IPS-NIHi11 (cell line): ENCODE data around the gene PRRG4.
"Not testable (repeated sequence)": the region's sequence is repeated elsewhere in the genome, so short reads cannot be mapped to it uniquely, and the experiment has no call there.

ENCODE experiments used
- DNase-seq: peaks from one replicate; pipeline ENCODE4 v3.0.0; 2012; ENCODE audit warnings: mixed read lengths, low spot score

Gene PRRG4

GRCh38 chr11:32829680-32830412 lies at the start of gene PRRG4:
TSS of gene PRRG4 (plus strand) at chr11:32829927. CDS start at chr11:32830530, 603 bp downstream.
- DNase-seq, result peak; percentile 85

GRCh38 chr11:32780839-32781238 lies 48.9 kb upstream of the PRRG4 start:
- not testable (repeated sequence) for DNase-seq

GRCh38 chr11:32781721-32782120 lies 48.0 kb upstream of the PRRG4 start:
- DNase-seq, result no peak

GRCh38 chr11:32785262-32785661 lies 44.5 kb upstream of the PRRG4 start:
- no peak for DNase-seq

- no peak for DNase-seq
Observed at GRCh38 chr11:32786811-32787210, 42.9 kb upstream of the PRRG4 start.

GRCh38 chr11:32790916-32791315 lies 38.8 kb upstream of the PRRG4 start:
- DNase-seq, result no peak

- no peak for DNase-seq
Observed at GRCh38 chr11:32792111-32792947, 37.4 kb upstream of the PRRG4 start.

- peak; percentile 51 for DNase-seq
Observed at GRCh38 chr11:32792948-32793475, 36.7 kb upstream of the PRRG4 start.

- no peak for DNase-seq
Observed at GRCh38 chr11:32794439-32794838, 35.3 kb upstream of the PRRG4 start, which contains the start of gene CCDC73. TSS of gene CCDC73 (minus strand) at chr11:32794662. CDS start at chr11:32760243, 34,419 bp downstream.

GRCh38 chr11:32796425-32796824 lies 33.3 kb upstream of the PRRG4 start:
- no peak for DNase-seq

GRCh38 chr11:32809313-32809712 lies 20.4 kb upstream of the PRRG4 start:
- DNase-seq, result peak; percentile 82

- DNase-seq, result no peak
Observed at GRCh38 chr11:32817181-32817851, 12.4 kb upstream of the PRRG4 start.

- no peak for DNase-seq
Observed at GRCh38 chr11:32817852-32818183, 11.9 kb upstream of the PRRG4 start.

GRCh38 chr11:32819187-32819586 lies 10.5 kb upstream of the PRRG4 start:
- DNase-seq, result no peak

GRCh38 chr11:32820497-32820896 lies 9.2 kb upstream of the PRRG4 start:
- no peak for DNase-seq

- DNase-seq, result no peak
Observed at GRCh38 chr11:32821517-32821916, 8.2 kb upstream of the PRRG4 start.

GRCh38 chr11:32821917-32822560 lies 7.7 kb upstream of the PRRG4 start:
- no peak for DNase-seq

GRCh38 chr11:32823617-32824016 lies 6.1 kb upstream of the PRRG4 start:
- DNase-seq, result not testable (repeated sequence)

- DNase-seq, result no peak
Observed at GRCh38 chr11:32826113-32826512, 3.6 kb upstream of the PRRG4 start.

GRCh38 chr11:32827276-32827675 lies 2.5 kb upstream of the PRRG4 start:
- no peak for DNase-seq

GRCh38 chr11:32829157-32829679 lies 509 bp upstream of the PRRG4 start:
- no peak for DNase-seq

GRCh38 chr11:32830413-32830738 lies 649 bp downstream of the PRRG4 start:
- DNase-seq, result peak; percentile 15
